Posterior cingulate gyrus (tissue), 11 donors: ENCODE measurements around the gene BCAS1.

Source experiments
- DNase-seq, 10 donors: peaks; one replicate each; pipeline versions ENCODE4 v3.0.0 to v3.0.0-alpha.2; 2020 to 2021; ENCODE audit warnings: mixed read lengths in 3 of 10
- intact Hi-C: fragments of 100-400 bp; cut with DNase I; formaldehyde crosslinking; loops from one replicate; pipeline ENCODE4 v1.15.1; 2023

BCAS1 gene

DNA sequence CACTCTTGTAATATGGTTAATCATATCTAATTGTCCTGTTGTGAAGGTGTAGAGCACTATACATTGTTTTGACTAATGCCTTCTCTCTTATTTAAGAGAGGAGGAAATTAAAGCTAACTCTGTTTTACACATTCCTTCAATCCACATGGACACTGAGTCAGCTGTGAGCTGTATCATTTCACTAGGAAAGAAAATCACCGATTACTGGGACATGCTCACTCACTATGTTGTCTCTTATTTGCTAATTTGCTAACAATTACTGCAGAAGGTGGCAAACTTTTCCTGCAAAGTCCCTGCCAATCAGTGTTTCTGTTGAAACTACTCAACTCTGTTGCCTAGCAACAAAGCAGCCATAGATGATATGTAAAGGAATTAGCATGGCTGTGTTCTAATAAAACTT lies 98.2 kb downstream of the BCAS1 start:
- intact Hi-C loops: no loop called here

DNA sequence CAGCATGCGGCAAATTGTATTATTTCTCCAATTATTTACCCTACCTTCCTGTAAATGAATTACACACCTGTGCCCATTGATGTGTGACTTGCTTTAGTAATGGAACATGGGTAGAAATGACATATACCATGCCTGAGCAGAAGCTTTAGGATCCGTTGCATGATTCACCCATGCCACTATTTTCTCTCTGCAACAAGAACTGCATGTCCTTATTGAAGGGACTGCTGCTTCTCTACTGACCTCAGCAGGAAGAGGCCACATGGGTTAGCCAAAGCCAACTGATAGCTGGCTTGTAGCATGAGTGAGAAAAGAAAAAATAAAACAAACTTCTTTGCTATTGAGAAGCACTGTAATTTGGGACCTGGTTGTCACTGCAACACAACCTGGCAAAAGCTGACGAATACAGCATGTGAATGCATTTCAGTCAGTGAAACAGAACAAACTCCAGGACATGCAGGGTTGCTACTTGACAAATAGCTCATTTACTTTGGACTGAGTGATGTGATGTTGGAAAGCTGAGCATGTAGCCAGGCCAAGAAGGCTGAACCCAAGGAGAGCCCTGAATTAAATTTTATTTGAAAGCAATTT lies 99.2 kb downstream of the BCAS1 start:
- no peak for DNase-seq
- intact Hi-C loops: no loop called here

More for the DNA sequence above, 98.2 kb downstream of the BCAS1 start:
- no peak for DNase-seq

DNA sequence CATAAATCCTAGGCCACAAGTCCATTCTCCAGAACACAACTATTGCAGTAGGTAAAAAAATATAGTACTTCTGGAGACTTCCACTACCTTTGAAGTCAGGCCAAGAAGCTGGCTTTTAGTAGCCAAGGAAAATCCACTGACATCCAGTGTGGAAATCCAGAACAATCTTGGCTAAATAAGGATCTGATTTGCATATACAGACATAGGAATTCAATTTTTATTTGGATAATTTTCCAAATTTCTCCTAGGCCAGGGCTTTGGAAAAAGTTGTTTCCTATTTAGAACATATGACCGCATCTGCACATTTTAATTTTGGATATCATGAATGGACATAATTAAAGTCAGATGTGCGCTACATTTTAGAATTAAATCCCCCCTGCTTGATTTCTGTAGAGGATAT lies 100.2 kb downstream of the BCAS1 start:
- intact Hi-C loops: no loop called here
- DNase-seq: no peak

DNA sequence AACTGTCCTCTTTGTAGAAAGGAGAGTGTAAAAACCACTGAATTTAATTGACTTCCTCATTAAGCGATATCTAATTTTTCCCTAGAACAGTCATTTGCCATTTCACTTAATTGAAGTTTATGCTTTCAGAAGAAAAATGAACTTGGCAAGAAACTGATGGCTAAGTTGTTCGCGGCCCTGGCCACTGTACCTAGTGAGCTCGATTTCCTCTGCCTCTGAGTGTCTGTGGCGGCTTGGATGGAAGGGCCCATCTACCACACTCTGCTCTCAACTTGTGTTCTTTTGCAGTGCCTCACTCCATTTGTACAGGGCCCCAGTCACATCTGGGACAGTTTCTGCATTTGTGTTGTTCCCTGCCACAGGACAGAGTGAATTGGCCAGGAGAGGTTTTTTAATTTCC lies 102.9 kb downstream of the BCAS1 start:
- no peak for DNase-seq
- intact Hi-C loops: no loop called here

DNA sequence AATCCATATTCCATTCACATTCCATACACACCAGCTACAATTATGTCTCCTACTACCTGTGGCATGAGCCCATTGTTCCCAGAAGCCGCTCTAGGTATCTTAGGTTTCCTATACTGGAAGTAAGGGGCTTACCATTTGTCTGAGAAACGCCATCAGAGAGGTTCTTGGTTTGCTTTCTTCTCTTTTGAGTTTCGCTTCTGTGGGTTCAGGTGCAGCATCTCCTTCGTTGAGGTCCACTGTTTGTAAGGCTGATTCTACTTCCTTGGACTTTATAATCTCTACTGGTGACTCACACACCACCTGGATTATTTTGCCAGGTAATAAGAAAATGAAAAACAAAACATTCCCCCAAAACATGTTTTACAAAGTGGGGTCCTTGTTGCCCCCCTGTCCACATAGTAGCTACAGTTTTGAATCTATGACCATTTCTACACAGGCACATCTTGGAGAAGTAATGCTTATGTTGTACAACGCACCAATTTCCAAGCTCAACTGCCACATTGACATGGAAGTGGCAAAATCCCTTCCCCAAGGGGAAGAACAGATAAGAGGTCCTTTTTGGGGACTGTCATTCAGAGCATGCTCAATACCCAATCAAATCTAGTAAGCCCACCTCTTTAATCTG lies 103.5 kb downstream of the BCAS1 start:
- intact Hi-C loops: no loop called here
- no peak for DNase-seq

DNA sequence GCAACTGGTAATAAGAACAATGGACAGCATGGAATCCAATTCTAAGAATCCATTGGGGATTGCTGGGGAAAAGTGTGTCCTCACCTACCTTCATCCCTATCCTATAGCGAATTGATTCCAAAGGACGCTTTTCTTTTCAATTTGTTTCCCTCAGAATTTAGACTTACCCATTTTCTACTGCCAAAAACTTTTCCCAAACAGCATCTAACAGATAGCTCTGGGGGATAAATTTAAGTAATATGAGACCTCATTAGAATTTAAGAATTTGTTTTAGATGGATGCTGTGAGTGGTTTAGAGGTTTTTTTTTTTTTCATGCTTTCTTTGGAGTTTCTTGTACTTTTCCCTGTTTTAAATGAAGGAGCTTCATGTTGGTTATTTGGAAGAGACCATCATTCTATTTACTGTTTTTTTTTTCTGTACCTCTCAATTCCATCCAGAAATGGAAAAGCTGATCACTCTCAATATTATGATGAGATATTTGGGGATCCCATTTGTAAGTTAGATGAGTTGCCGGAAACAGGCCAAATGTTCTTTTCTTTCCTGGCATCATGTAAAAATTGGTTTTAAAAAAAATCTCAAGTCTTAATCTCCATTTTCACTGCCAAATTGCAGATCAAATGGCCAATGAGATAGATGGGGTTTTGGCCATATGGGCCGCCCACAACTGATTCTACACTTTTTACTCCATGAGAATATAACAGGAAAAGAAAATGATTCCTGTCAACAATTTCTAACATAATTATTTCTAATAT lies 105.7 kb downstream of the BCAS1 start:
- intact Hi-C loops: no loop called here
- no peak for DNase-seq

DNA sequence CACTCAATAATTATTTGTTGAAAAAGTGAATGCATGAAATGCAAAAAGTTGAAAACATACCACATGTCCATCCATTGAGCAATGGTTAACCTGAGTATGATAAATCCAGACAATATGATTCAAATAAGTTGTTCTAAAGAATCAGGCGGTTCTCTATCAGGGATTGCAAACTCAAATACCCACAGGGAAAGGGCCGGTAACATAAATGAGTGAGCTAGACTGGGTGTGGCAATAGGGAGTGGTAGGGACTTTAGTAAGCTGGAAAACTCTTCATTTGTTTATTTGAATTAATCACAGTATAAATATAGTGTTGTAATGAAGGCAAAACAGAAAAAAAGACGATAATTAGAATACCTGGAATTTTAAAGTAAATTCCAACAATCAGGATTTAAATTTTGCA lies 106.3 kb downstream of the BCAS1 start:
- intact Hi-C loops: no loop called here
- no peak for DNase-seq

DNA sequence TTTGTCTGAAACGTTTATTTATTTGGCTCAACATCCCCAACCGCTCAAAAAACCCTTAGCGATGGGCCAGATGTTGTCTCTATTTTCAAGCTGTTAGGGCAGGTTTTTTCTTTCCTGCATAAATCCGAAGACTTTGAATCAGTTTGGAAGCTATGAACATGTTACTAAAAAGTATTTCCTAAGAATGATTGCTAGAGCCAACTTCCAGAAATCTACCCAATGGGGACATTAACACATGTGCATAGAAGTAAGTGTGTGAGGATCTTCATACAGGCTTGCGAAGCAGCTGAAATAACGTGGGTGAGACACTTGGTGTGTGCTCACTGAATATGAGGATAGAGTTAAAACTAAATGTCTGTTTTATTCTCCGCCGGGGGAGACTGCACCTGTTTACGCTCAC lies 106.8 kb downstream of the BCAS1 start:
- intact Hi-C loops: no loop called here
- DNase-seq: no peak

DNA sequence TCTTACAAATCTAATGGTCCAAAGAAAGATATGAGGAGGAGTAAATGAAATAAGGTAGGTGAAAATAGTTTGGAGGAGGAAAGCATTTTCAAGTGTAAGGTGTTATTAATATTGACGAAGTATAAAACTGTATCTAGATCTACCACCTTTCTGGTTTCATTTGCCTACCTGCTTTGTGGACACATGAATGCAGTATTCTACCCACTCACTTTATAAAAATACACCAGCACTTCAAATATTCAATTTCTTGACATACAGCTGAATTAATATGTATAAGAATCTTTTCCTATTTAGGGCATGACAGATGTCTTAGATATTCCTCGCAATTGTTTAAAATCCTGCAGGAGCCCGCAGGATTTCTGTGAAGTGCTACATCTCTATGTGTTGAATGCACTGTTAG lies 108.0 kb downstream of the BCAS1 start:
- intact Hi-C loops: no loop called here
- no peak for DNase-seq

DNA sequence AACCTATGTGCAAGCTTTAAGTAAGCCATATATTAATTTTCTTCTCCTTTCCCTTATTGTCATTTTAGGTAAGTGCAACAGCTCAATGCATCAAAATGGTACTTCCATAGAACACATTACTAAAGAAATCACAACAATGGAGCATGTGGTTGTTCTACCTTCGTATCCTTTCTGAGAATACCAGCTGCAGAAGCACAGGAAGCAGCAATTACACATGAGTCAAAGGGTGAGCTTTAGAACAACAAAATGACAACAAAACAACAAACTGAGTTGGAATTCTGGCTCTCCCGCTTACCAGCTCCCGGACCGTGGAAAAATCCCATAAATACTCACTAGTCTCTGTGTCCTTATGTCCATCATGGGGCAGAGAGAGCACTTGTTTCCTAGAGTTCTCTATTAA lies 108.9 kb downstream of the BCAS1 start:
- intact Hi-C loops: no loop called here
- no peak for DNase-seq

DNA sequence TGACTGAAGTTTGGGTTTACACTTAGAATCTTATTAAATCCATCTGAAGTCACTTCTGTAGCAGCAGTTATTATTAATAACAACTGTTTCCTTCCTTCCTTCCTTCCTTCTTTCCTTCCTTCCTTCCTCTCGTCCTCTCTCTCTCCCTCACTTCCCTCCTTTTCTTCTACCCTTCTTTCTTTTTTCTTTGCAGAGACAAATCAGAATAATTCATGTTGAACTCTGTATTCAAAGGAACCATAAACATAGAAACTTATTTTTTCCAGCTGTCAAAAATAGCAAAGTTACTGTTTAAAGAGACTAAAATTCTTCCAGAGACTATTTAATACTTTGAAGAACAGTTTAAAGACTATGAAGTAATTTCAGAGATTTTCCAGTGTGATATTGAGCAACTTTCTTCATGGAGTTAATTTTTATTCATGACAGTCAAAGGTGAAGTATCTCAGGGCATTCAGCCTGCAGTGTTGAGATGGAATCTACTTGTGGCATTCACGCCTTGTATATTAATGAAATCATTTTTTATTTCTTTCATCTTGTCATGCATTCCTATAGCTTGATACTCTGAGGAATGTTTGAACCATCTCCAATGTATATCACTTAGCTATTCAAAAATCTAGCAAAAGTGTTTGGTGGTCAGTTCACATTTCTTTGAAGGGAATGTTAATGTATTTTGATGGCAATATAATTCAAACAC lies 109.7 kb downstream of the BCAS1 start:
- no peak for DNase-seq
- intact Hi-C loops: no loop called here

DNA sequence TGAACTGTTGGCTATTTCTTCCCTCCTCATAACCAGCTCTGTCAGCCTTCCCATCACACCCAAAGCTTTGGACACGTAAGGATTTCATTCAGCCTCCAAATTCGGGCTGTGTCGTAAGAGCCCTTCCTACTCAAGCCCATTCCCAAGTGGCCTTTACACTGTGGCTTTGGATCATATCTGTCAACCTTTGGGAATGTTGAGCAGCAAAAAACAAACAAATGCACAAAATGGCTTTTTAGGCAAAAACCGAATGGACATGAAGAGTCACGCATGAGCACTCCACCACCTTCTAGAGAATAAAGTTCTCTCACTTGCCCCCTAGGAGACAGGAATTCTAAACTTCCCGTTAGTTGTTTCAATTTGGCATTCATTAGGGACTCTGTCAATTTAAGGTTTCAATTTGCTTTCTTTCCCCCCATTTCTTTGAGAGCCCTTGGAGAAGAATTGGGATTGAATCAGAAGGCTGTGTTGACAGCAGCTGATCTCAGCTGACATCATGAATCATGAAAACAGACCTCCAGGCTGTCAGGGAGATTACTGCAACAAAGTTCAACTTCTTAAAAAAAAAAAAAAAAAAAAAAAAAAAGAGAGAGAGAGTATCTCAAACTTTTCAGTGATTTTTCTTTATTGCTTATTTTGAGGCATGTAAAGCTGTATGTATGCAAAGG lies 110.3 kb downstream of the BCAS1 start:
- intact Hi-C loops: no loop called here
- no peak for DNase-seq

DNA sequence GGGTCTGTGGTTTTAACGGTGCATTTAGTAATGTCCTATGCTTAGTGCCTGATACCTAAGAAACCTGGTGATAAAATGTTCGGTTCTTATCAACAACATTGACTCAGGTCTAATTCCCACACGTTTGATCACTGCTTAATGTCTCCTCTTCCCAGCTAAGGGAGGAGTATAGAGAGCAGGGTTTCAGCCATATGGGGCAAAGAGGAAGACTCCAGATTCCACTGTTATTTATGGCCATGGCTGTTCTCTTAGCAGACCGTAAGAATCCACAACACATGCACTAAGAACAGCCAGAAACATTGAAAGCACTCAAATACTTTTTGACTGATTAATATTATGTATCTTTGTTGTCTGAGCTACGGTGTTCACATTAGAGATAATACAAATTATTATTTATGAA lies 112.1 kb downstream of the BCAS1 start:
- intact Hi-C loops: no loop called here
- DNase-seq: no peak

DNA sequence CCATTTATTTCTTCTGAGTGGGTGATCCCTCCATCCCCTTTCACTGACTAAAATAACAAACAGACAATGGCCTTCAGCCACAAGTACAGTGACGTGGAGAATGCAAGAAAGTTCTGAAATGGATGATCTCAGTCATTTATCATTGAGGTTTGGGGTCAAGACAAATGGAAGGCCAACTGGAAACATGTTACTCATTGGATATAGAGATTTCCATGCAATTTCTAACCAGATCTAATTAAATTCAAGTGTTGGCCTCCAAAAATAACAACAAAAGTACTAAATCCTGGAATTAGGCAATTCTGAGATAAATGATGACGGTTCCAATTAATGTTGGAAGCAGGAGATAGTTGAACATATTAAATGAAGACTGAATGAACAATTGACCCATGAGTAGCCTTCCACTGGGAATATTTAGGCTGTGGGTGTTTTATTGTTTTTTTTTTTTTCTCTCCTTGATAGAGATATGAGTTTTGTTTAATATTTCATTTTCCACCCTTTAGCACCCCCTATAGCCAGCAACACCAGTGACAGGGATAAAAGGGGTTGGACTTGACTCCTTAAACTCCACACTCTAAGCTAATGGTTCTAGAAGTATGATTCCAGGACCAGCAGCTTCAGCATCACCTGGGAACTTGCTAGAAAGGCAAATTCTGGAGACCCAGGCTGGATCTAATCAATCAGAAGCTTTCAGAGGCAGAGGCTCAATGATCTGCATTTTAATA lies 112.8 kb downstream of the BCAS1 start:
- no peak for DNase-seq
- intact Hi-C loops: no loop called here

DNA sequence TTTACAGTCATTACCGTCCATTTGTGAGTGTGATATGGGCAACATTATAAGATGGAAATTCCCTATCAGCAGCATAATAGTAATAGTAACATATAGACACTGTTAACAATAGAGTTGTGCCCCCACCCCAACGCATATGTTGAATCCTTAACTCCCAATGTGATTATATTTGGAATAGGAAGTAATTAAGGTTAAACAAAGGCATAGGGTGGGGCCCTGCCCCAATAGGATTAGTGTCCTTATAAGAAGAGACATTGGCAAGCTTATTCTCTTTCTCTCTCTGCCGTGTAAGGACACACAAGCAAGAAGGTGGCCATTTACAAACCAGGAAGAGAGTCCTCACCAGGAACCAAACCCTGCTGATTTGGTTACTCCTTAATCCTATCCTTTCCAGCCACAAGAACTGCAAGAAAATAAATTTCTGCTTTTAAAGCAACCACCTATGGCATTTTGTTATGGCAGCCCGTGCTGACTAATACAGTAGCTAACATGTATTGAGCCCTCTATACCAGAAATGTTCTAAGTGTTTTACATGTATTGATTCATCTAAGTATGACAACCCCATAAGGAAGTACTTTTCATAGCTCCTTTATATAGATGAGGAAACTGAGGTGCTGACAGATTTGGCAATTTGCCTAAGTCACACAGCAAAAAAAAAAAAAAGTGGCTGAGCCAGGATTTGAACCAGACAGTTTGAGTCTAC lies 114.2 kb downstream of the BCAS1 start:
- intact Hi-C loops: no loop called here

DNA sequence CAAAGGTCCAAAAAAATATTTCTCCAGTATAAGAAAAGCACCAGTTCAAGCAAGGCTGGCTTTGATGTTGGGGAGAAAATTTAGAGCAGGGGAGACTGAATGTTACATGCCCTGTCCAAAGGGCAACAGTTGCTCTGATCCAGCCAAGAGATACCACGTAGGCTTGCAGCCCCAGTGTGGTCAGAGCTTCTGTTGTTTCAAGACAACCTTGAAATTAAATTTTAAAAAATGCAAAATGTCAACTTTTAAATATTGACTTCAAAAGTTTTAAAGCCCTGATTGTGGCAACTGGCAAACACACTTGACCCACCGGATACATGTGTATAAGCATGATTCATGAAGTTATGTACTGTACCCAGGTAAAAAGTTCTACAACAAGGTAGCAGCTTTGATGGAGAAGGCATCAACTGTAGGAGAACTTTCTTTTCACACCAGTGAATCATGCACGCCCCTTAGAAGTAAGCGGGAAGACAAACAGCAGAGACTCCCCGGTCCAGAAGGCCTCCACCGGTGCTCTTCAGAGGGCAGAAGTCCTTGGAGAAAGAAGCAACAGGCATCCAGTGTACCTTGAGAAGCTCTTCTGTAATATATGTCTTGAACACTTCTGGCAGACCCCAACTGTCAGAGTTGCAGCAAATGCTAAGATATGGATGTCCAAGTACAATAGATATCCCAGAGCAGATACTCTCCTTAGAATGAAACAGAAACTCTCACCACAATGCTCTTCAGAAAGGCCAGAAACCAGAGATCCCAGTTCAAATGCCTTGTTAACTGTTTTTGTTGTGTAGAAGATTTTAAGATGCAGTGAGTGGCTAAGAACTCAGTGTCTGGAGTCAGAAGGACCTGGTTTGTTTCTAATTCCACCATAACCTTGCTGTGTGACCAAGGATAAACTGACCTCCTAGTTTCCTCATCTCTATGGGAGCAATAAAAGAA lies 115.4 kb downstream of the BCAS1 start:
- intact Hi-C loops: no loop called here
- DNase-seq: no peak

More for the DNA sequence above, 114.2 kb downstream of the BCAS1 start:
- DNase-seq: no peak

DNA sequence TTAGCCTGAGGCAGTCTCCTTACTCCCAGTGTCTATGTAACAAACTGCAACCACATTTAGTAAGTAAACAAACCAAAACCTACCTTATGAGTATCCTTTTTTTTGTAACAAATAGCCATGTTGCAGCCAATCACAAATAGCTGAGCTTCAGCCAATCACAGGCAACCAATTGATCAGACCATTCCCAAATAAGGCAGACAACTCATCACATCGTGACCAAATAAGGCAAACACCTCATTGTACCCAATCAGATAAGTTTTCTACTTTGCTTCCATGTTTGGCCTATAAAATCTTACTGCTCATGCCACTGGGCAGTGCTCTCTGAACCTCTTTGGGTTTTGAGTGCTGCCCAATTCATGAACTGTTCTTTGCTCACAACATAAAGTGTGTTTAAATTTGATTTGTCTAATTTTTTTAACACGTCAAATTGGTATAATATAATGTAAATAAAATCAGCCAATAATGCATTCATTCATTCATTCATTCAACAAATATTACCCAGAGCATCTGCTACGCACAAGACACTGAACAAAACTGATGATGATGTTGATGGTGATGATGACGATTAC lies 117.8 kb downstream of the BCAS1 start:
- intact Hi-C loops: no loop called here
- DNase-seq: no peak

DNA sequence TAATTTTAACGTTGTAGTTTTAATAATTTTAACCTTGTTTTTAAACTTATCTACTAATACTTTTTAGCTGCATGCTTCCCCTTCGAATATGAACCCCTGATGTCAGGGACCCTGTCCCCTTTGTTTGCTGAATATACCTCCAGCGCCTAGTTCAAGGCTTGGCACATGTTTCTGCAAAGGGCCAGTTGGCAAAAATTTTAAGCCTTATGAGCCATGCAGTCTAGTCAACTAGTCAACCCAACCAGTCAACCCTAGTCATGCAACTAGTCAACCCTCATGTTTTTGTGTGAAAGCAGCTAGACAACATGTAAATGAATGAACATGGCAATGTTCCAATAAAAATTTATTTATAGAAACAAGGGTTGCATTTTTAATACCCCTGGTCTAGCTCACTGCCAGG lies 119.8 kb downstream of the BCAS1 start:
- no peak for DNase-seq
- intact Hi-C loops: no loop called here
